ENCODE measurements around the gene PROX1.

The PROX1 gene

GRCh38 chr1:214031267-214031650 lies 43.5 kb downstream of the PROX1 start:
- H3K36me3 Mint-ChIP-seq: no peaks in the 10 kb centered on the region
- ATAC-seq (replicated peaks) (no peak), DNase-seq (no peak)
- no peak overlapping the region for H3K4me3 Mint-ChIP-seq
- H3K4me1 Mint-ChIP-seq: no peaks in the 10 kb centered on the region
- peaks cover 14 to 21% of the 10 kb centered on the region in 2 donors for H3K27me3 Mint-ChIP-seq
- no peak overlapping the region for H3K27ac Mint-ChIP-seq
- H3K9me3 Mint-ChIP-seq: no peaks in the 10 kb centered on the region

GRCh38 chr1:214037468-214037867 lies 49.7 kb downstream of the PROX1 start:
- Mint-ChIP-seq H3K4me3 (no peak overlapping the region), H3K36me3 (no peaks in the 10 kb centered on the region), H3K27ac (no peak overlapping the region), H3K4me1 (no peaks in the 10 kb centered on the region), H3K27me3 (peaks cover 4 to 13% of the 10 kb centered on the region in 2 donors), H3K9me3 (no peaks in the 10 kb centered on the region)
- DNase-seq (no peak), ATAC-seq (replicated peaks) (no peak)

- Mint-ChIP-seq H3K36me3 (no peaks in the 10 kb centered on the region), H3K4me3 (no peak overlapping the region), H3K27me3 (peaks cover 4 to 13% of the 10 kb centered on the region in 2 donors), H3K9me3 (no peaks in the 10 kb centered on the region), H3K27ac (no peak overlapping the region), H3K4me1 (no peaks in the 10 kb centered on the region)
- DNase-seq (no peak), ATAC-seq (replicated peaks) (no peak)
These were observed 51.7 kb downstream of the PROX1 start for GRCh38 chr1:214039394-214040018.

GRCh38 chr1:214043167-214043566 lies 55.4 kb downstream of the PROX1 start:
- H3K27ac Mint-ChIP-seq: no peak overlapping the region
- peaks cover 4 to 7% of the 10 kb centered on the region in 2 donors for H3K27me3 Mint-ChIP-seq
- H3K9me3 Mint-ChIP-seq: peaks cover 4 to 8% of the 10 kb centered on the region in 2 donors
- no peak for DNase-seq
- no peaks in the 10 kb centered on the region for H3K4me1 Mint-ChIP-seq
- no peaks in the 10 kb centered on the region for H3K36me3 Mint-ChIP-seq
- ATAC-seq (replicated peaks): no peak
- no peak overlapping the region for H3K4me3 Mint-ChIP-seq

- ATAC-seq (replicated peaks): no peak
- Mint-ChIP-seq H3K27me3 (peaks cover 4 to 7% of the 10 kb centered on the region in 2 donors), H3K4me3 (no peak overlapping the region), H3K36me3 (no peaks in the 10 kb centered on the region), H3K9me3 (peaks cover 7 to 8% of the 10 kb centered on the region in 2 donors), H3K4me1 (no peaks in the 10 kb centered on the region), H3K27ac (no peak overlapping the region)
- no peak for DNase-seq
These were observed 56.9 kb downstream of the PROX1 start for GRCh38 chr1:214044438-214045214.

- DNase-seq: no peak
- Mint-ChIP-seq H3K4me1 (no peaks in the 10 kb centered on the region), H3K36me3 (no peaks in the 10 kb centered on the region), H3K9me3 (peaks cover 7 to 12% of the 10 kb centered on the region in 2 donors), H3K27ac (no peak overlapping the region), H3K27me3 (no peaks in the 10 kb centered on the region), H3K4me3 (no peak overlapping the region)
- no peak for ATAC-seq (replicated peaks)
These were observed 63.0 kb downstream of the PROX1 start for GRCh38 chr1:214050513-214051401.

- no peak overlapping the region for H3K4me3 Mint-ChIP-seq
- no peaks in the 10 kb centered on the region for H3K4me1 Mint-ChIP-seq
- H3K27me3 Mint-ChIP-seq: no peaks in the 10 kb centered on the region
- peaks cover 7 to 12% of the 10 kb centered on the region in 2 donors for H3K9me3 Mint-ChIP-seq
- ATAC-seq (replicated peaks) (no peak), DNase-seq (no peak)
- H3K36me3 Mint-ChIP-seq: no peaks in the 10 kb centered on the region
- no peak overlapping the region for H3K27ac Mint-ChIP-seq
These were observed 64.0 kb downstream of the PROX1 start for GRCh38 chr1:214051786-214052185.

- Mint-ChIP-seq H3K27ac (no peak overlapping the region), H3K4me3 (no peak overlapping the region), H3K36me3 (no peaks in the 10 kb centered on the region), H3K27me3 (no peaks in the 10 kb centered on the region), H3K9me3 (peaks cover 2 to 10% of the 10 kb centered on the region in 2 donors), H3K4me1 (no peaks in the 10 kb centered on the region)
- DNase-seq (no peak), ATAC-seq (replicated peaks) (no peak)
These were observed 70.3 kb downstream of the PROX1 start for GRCh38 chr1:214058076-214058475.

- Mint-ChIP-seq H3K27ac (no peak overlapping the region), H3K36me3 (no peaks in the 10 kb centered on the region), H3K27me3 (no peaks in the 10 kb centered on the region), H3K4me1 (no peaks in the 10 kb centered on the region), H3K9me3 (peaks cover 3 to 5% of the 10 kb centered on the region in 2 donors), H3K4me3 (no peak overlapping the region)
- DNase-seq (no peak), ATAC-seq (replicated peaks) (no peak)
These were observed 78.4 kb downstream of the PROX1 start for GRCh38 chr1:214066190-214066589.

- DNase-seq (no peak), ATAC-seq (replicated peaks) (no peak)
- Mint-ChIP-seq H3K36me3 (no peaks in the 10 kb centered on the region), H3K9me3 (peaks cover 0 to 5% of the 10 kb centered on the region in 2 donors), H3K27me3 (no peaks in the 10 kb centered on the region), H3K4me1 (no peaks in the 10 kb centered on the region), H3K4me3 (no peak overlapping the region), H3K27ac (no peak overlapping the region)
These were observed 79.2 kb downstream of the PROX1 start for GRCh38 chr1:214066936-214067335.

- Mint-ChIP-seq H3K9me3 (peaks cover 0 to 5% of the 10 kb centered on the region in 2 donors), H3K27ac (no peak overlapping the region), H3K27me3 (no peaks in the 10 kb centered on the region), H3K36me3 (no peaks in the 10 kb centered on the region), H3K4me1 (no peaks in the 10 kb centered on the region), H3K4me3 (no peak overlapping the region)
- no peak for DNase-seq
- no peak for ATAC-seq (replicated peaks)
These were observed 79.6 kb downstream of the PROX1 start for GRCh38 chr1:214067397-214067796.

- Mint-ChIP-seq H3K4me3 (no peak overlapping the region), H3K9me3 (peaks cover 0 to 6% of the 10 kb centered on the region in 2 donors), H3K4me1 (no peaks in the 10 kb centered on the region), H3K27me3 (no peaks in the 10 kb centered on the region), H3K36me3 (no peaks in the 10 kb centered on the region), H3K27ac (no peak overlapping the region)
- ATAC-seq (replicated peaks): no peak
- no peak for DNase-seq
These were observed 80.3 kb downstream of the PROX1 start for GRCh38 chr1:214067853-214068703.

GRCh38 chr1:214068979-214069378 lies 81.2 kb downstream of the PROX1 start:
- no peak overlapping the region for H3K4me3 Mint-ChIP-seq
- no peaks in the 10 kb centered on the region for H3K4me1 Mint-ChIP-seq
- H3K27me3 Mint-ChIP-seq: no peaks in the 10 kb centered on the region
- H3K9me3 Mint-ChIP-seq: peaks cover 0 to 6% of the 10 kb centered on the region in 2 donors
- ATAC-seq (replicated peaks): no peak
- H3K36me3 Mint-ChIP-seq: no peaks in the 10 kb centered on the region
- H3K27ac Mint-ChIP-seq: no peak overlapping the region
- no peak for DNase-seq

- H3K36me3 Mint-ChIP-seq: no peaks in the 10 kb centered on the region
- H3K27ac Mint-ChIP-seq: no peak overlapping the region
- H3K9me3 Mint-ChIP-seq: peaks cover 3 to 7% of the 10 kb centered on the region in 2 donors
- H3K27me3 Mint-ChIP-seq: no peaks in the 10 kb centered on the region
- no peaks in the 10 kb centered on the region for H3K4me1 Mint-ChIP-seq
- H3K4me3 Mint-ChIP-seq: no peak overlapping the region
- no peak for DNase-seq
- ATAC-seq (replicated peaks): no peak
These were observed 83.7 kb downstream of the PROX1 start for GRCh38 chr1:214071469-214071868.

Data from stimulated activated naive B cell treated with anti-CD40 and anti-IgM and Interleukin-4, amounts not matched to agents 10 μg/mL and 1 μg/mL and 100 μg/mL, for 72 hours (primary cell).